HepG2 (cell line): ENCODE measurements around the gene LRRC4C. TPM values are rescaled to one million over a fixed set of nuclear protein-coding genes. Genes with fewer than 3 reads are reported as not detected.

Experiments
- ATAC-seq: fragments of 200-7000 bp; cut with Tn5 transposase; 3 replicates; pipeline ENCODE4 v1.9.1; 2020; ENCODE audit warnings: mild to moderate bottlenecking, moderate library complexity
- BruUV-seq: library from RNA; stranded (reverse); fragments of 400-500 nt; replicated peaks from 2 replicates; lab custom pipeline; 2021; lab: Mats Ljungman, UMichigan
- CTCF ChIA-PET: fragments of 300-600 bp; formaldehyde crosslinking; extraction: SDS; loops from one replicate; lab custom pipeline; 2021; ENCODE audit warnings: low total read pairs, inconsistent platforms, low intra/inter-chr PET ratio; lab: Yijun Ruan, JAX
- POLR2A ChIA-PET: fragments of 350-600 bp; sonication (Branson Sonifier 250); formaldehyde crosslinking; loops from one replicate; lab custom pipeline; 2020; ENCODE audit warnings: antibody characterized with exemption, inconsistent platforms; lab: Yijun Ruan, JAX
- DNase-seq: peaks from one replicate; pipeline ENCODE4 v3.0.0-alpha.2; 2015; ENCODE audit warnings: low spot score
- FAIRE-seq: peaks from 3 replicates; lab custom pipeline; 2011; peaks lifted over from hg19 to GRCh38; lab: Jason Lieb, UNC
- H2AFZ ChIP-seq: one replicate; pipeline ENCODE4 v1.6.1; 2011; ENCODE audit warnings: low read length, inconsistent platforms
- H3K27ac ChIP-seq: fragments of 300-600 bp; 3 replicates; pipeline ENCODE4 v1.8.0; 2011; ENCODE audit warnings: mixed run types, mild to moderate bottlenecking, mixed read lengths, low read length, inconsistent platforms; ENCODE audit not compliant: insufficient read depth; ENCODE audit errors: extremely low read length
- H3K27me3 ChIP-seq, 2 experiments: fragments of 200-600 bp in 1 of 2; 2 replicates in 1 of 2; 3 replicates in 1 of 2; pipeline versions ENCODE4 v1.6.0 to v1.8.0; 2011; ENCODE audit warnings: low read length in 2 of 2, mild to moderate bottlenecking in 2 of 2, moderate library complexity in 2 of 2, inconsistent platforms in 1 of 2; ENCODE audit not compliant: insufficient read depth in 2 of 2, control insufficient read depth in 1 of 2
- H3K36me3 ChIP-seq, 2 experiments: fragments of 200-600 bp in 1 of 2; replicated peaks in 1 of 2; 2 replicates in 1 of 2; 3 replicates in 1 of 2; pipeline versions ENCODE4 v1.5.1 to v1.8.0; 2011; ENCODE audit warnings: low read length in 2 of 2, inconsistent platforms in 1 of 2; ENCODE audit not compliant: insufficient read depth in 2 of 2, control insufficient read depth in 1 of 2
- H3K4me1 ChIP-seq: 2 replicates; pipeline ENCODE4 v1.5.1; 2012; ENCODE audit warnings: low read length, inconsistent platforms; ENCODE audit not compliant: insufficient read depth
- H3K4me2 ChIP-seq: 2 replicates; pipeline ENCODE4 v1.6.0; 2011; ENCODE audit warnings: low read depth, low read length, inconsistent platforms
- H3K4me3 ChIP-seq, 3 experiments: fragments of 200-600 bp in 1 of 3; sonication (generic), shearing (Covaris generic) in 1 of 3; replicated peaks in 1 of 3; 2 replicates each; pipeline ENCODE4 v1.5.1; 2011 to 2016; ENCODE audit warnings: low read length in 3 of 3, inconsistent platforms in 2 of 3, low read depth in 2 of 3, mild to moderate bottlenecking in 2 of 3, control low read depth in 1 of 3, mixed read lengths in 1 of 3; ENCODE audit not compliant: insufficient read depth in 1 of 3
- H3K79me2 ChIP-seq: one replicate; pipeline ENCODE4 v1.6.1; 2011; ENCODE audit warnings: low read length, inconsistent platforms; ENCODE audit not compliant: insufficient read depth
- H3K9ac ChIP-seq: 2 replicates; pipeline ENCODE4 v1.6.0; 2011; ENCODE audit warnings: mild to moderate bottlenecking, low read depth, low read length, inconsistent platforms; ENCODE audit not compliant: insufficient read depth
- H3K9me3 ChIP-seq: 2 replicates; pipeline ENCODE4 v1.5.1; 2012; ENCODE audit warnings: mild to moderate bottlenecking, low read length
- H4K20me1 ChIP-seq: 2 replicates; pipeline ENCODE4 v1.6.0; 2011; ENCODE audit warnings: inconsistent platforms, mild to moderate bottlenecking, low read length, moderate library complexity; ENCODE audit not compliant: insufficient read depth
- HMGXB4 ChIP-seq, 2 experiments: sonication (generic) in 1 of 2; formaldehyde crosslinking in 1 of 2; IDR thresholded peaks; 2 replicates each; pipeline versions ENCODE4 v1.4.0 to v1.6.1; 2018 to 2020; ENCODE audit warnings: missing genetic modification reagents in 2 of 2, borderline replicate concordance in 1 of 2, low read depth in 1 of 2, mild to moderate bottlenecking in 1 of 2, missing biosample characterization in 1 of 2
- KDM5B ChIP-seq: sonication (generic); formaldehyde crosslinking; IDR thresholded peaks from 2 replicates; pipeline ENCODE4 v1.4.0; 2020; ENCODE audit warnings: missing genetic modification reagents, mild to moderate bottlenecking, borderline replicate concordance
- ZNF160 ChIP-seq: sonication (generic); formaldehyde crosslinking; IDR thresholded peaks from 2 replicates; pipeline ENCODE4 v1.8.0; 2022; ENCODE audit warnings: mild to moderate bottlenecking, inconsistent platforms, missing genetic modification reagents
- ZNF225 ChIP-seq: sonication (generic); formaldehyde crosslinking; IDR thresholded peaks from 2 replicates; pipeline ENCODE4 v1.4.0; 2020; ENCODE audit warnings: mild to moderate bottlenecking, missing genetic modification reagents
- ZNF652 ChIP-seq: IDR thresholded peaks from 2 replicates; pipeline ENCODE4 v1.6.1; 2016; ENCODE audit warnings: low read depth, borderline replicate concordance
- ZNF777 ChIP-seq: sonication (generic); formaldehyde crosslinking; IDR thresholded peaks from 2 replicates; pipeline ENCODE4 v1.4.0; 2020; ENCODE audit warnings: missing genetic modification reagents
- WGBS: methylation state at CpG from one replicate; pipeline ENCODE4 v1.1.6; 2017; ENCODE audit warnings: low lambda C conversion rate; 5-methylcytosine and 5-hydroxymethylcytosine counted together
- in situ Hi-C: cut with HindIII; loops from 2 replicates; pipeline ENCODE4 v1.10.0; 2017; ENCODE audit warnings: low pct_unique_long_range_greater_than_20kb; ENCODE audit not compliant: extremely low pct_ligation_motif_present
- intact Hi-C: fragments of 100-400 bp; cut with micrococcal nuclease; formaldehyde crosslinking; loops from one replicate; pipeline ENCODE4 v1.10.0; 2022; ENCODE audit not compliant: unreplicated experiment
- polyA plus RNA-seq, 8 experiments: library from polyadenylated mRNA; depleted of rRNA in 3 of 8; stranded (reverse) in 7 of 8; unstranded in 1 of 8; fragments of >200 nt; fragmentation: Illumina TruSeq in 4 of 8; extraction: Trizol in 4 of 8; gene quantifications; 2 replicates each; pipeline versions ENCODE4 v1.2.1 to v1.2.3, GENCODE V29; 2011 to 2016; ENCODE audit warnings: low read depth in 4 of 8, missing spikeins in 1 of 8, mixed read lengths in 1 of 8; ENCODE audit not compliant: insufficient read depth in 1 of 8
- total RNA-seq, 5 experiments: library from RNA; depleted of rRNA; stranded (reverse); fragments of >200 nt; fragmentation: Illumina TruSeq; extraction: Trizol; gene quantifications; 2 replicates each; pipeline ENCODE4 v1.2.3, GENCODE V29; 2016; ENCODE audit warnings: low read depth in 1 of 5

LRRC4C gene
- total and polyA plus RNA-seq, 2 of the 13 experiments (the other 11 are each of a cell fraction or from before 2014, with no cell fraction given) = not detected

GRCh38 chr11:40162901-40163883, 1296.3 kb downstream of the LRRC4C start:
- Histone ChIP-seq H3K27me3 (no peaks in the 10 kb centered on the region), H3K4me2 (no peak overlapping the region), H3K36me3 (no peaks in the 10 kb centered on the region), H2AFZ (no peak overlapping the region), H3K9ac (no peak overlapping the region), H3K4me3 (no peak overlapping the region), H3K79me2 (no peaks in the 10 kb centered on the region), H4K20me1 (no peaks in the 10 kb centered on the region), H3K9me3 (no peaks in the 10 kb centered on the region), H3K4me1 (no peaks in the 10 kb centered on the region), H3K27ac (no peak overlapping the region)
- POLR2A ChIA-PET = no interaction called here
- ATAC-seq (no peak), FAIRE-seq (no peak), DNase-seq (no peak)
- in situ Hi-C loops (no loop called here), intact Hi-C loops (no loop called here)
- TF ChIP-seq ZNF777 (no peak), HMGXB4 (CRISPR knock-in tag; IDR thresholded peaks at IDR 0.05; ENCODE audit: borderline replicate concordance in 1 of 2, low read depth in 1 of 2) (no peak), ZNF160 (CRISPR knock-in tag) (no peak), ZNF225 (CRISPR knock-in tag) (no peak), KDM5B (CRISPR knock-in tag) (no peak), ZNF652 (CRISPR knock-in tag) (no peak)
- WGBS = 25% methylated on average over 4 of the region's 4 CpGs
- no TSS peak for BruUV-seq
- CTCF ChIA-PET = no interaction called here
